G401.6 (cell line): Measurements from ENCODE around the gene GRID1.

Source experiments
- FAIRE-seq: peaks from 2 replicates; lab custom pipeline; 2012; peaks lifted over from hg19 to GRCh38; lab: Jason Lieb, UNC

GRID1 gene

GRCh38 chr10:86366033-86366901 lies at the start of gene GRID1:
Gene GRID1 (minus strand): TSS chr10:86366795.
- FAIRE-seq, result no peak

- FAIRE-seq, result no peak
Measured at GRCh38 chr10:86415583-86415982, 49.0 kb upstream of the GRID1 start.

- no peak for FAIRE-seq
Measured at GRCh38 chr10:86415116-86415515, 48.5 kb upstream of the GRID1 start.

GRCh38 chr10:86413046-86413728 lies 46.6 kb upstream of the GRID1 start:
- no peak for FAIRE-seq

GRCh38 chr10:86411852-86412560 lies 45.4 kb upstream of the GRID1 start:
- no peak for FAIRE-seq

- no peak for FAIRE-seq
Measured at GRCh38 chr10:86411281-86411841, 44.8 kb upstream of the GRID1 start.

GRCh38 chr10:86410542-86411124 lies 44.0 kb upstream of the GRID1 start:
- FAIRE-seq, result no peak

- FAIRE-seq, result no peak
Measured at GRCh38 chr10:86409183-86409582, 42.6 kb upstream of the GRID1 start.

- FAIRE-seq, result no peak
Measured at GRCh38 chr10:86403183-86403797, 36.7 kb upstream of the GRID1 start.

- FAIRE-seq, result no peak
Measured at GRCh38 chr10:86402283-86402941, 35.8 kb upstream of the GRID1 start.

GRCh38 chr10:86401588-86402282 lies 35.1 kb upstream of the GRID1 start:
- FAIRE-seq, result no peak

GRCh38 chr10:86400705-86401587 lies 34.4 kb upstream of the GRID1 start:
- FAIRE-seq, result no peak

DNA sequence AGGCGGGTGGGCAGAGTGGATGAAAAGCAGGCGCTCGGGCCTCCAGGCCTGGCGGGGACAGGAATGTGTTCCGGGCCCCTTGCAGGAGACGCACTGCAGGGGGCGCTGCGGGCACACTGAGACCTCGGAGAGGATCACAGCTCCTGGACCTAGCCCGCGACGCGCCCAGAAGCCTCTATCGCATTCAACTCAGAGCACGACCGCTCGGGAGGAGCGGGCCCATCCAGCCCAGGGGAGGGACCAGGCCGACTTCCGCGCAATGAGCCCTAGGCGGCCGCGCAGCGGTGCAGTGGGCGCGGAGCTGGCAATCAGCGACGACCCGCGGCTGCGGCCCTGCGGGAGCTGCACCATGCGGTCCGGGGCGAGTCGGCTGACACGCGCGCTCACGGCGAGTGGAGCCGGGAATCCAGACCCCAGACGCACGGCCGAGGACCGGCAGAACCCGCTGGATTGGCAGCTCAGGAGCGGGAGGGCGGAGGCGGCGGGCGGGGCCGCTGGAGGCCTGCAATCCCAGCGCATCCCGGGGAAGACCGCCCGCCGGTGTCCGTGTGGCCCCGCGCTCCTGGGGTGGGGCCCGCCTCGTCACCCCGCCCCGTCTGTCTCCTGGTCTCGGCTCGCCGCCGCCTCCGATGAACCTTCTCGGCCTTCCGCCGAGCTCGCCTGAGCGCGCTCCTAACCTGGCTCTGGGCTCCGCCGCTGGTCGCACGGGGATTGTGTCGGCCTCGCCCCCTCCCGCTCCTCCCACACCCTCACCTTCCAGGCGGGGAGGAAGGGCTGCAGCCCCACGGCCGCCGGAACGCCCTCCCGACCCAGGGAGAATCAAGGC lies 33.5 kb upstream of the GRID1 start:
- FAIRE-seq, result peak; percentile 88

- FAIRE-seq, result no peak
Measured at GRCh38 chr10:86399514-86399878, 32.9 kb upstream of the GRID1 start.

GRCh38 chr10:86397120-86397519 lies 30.5 kb upstream of the GRID1 start:
- no peak for FAIRE-seq

- no peak for FAIRE-seq
Measured at GRCh38 chr10:86393862-86394455, 27.4 kb upstream of the GRID1 start.

- FAIRE-seq, result no peak
Measured at GRCh38 chr10:86393362-86393761, 26.8 kb upstream of the GRID1 start.

GRCh38 chr10:86392723-86393094 lies 26.1 kb upstream of the GRID1 start:
- no peak for FAIRE-seq
